Colonic mucosa (tissue), 4 donors: ENCODE data around the gene NSUN2. TPM values are rescaled to one million over a fixed set of nuclear protein-coding genes. Genes with fewer than 3 reads are reported as not detected.

ENCODE experiments used
- DNase-seq: peaks from one replicate; pipeline ENCODE4 v3.0.0-alpha.2; 2020
- H3K27ac ChIP-seq: fragments of 200-600 bp; one replicate; pipeline ENCODE4 v1.8.0; 2021
- H3K27me3 ChIP-seq: fragments of 200-600 bp; one replicate; pipeline ENCODE4 v1.8.0; 2021
- H3K36me3 ChIP-seq: fragments of 200-600 bp; one replicate; pipeline ENCODE4 v1.8.0; 2021
- H3K4me1 ChIP-seq: fragments of 200-600 bp; one replicate; pipeline ENCODE4 v1.8.0; 2021; ENCODE audit warnings: mild to moderate bottlenecking
- H3K4me3 ChIP-seq: fragments of 200-600 bp; one replicate; pipeline ENCODE4 v1.8.0; 2021
- H3K9ac ChIP-seq, 2 donors: one replicate each; pipeline ENCODE4 v1.7.0; 2013; ENCODE audit warnings: control low read depth in 2 of 2, low read depth in 2 of 2, low read length in 2 of 2
- H3K9me3 ChIP-seq: fragments of 200-600 bp; one replicate; pipeline ENCODE4 v1.8.0; 2021
- intact Hi-C: fragments of 100-400 bp; cut with DNase I; formaldehyde crosslinking; loops from one replicate; pipeline ENCODE4 v1.14.1; 2022
- total RNA-seq, 2 donors: library from RNA; stranded (reverse); fragmentation: NEBNext Ultra II Directional in 1 of 2; extraction: Animal tissue kit (Norgen Biotek cat#: 25700) in 1 of 2; gene quantifications; one replicate each; pipeline ENCODE4 v1.2.1, GENCODE V29; 2021
- TF ChIP-seq, protein P1 (sequence below): fragments of 200-600 bp; IDR thresholded peaks from one replicate; pipeline ENCODE4 v1.8.0; 2022; ENCODE audit warnings: antibody characterized with exemption, mild to moderate bottlenecking
- donor health status: healthy.
- donor health status: DM: no; HTN: no; CAD: no.
- donor health status: DM: no; HTN: no; CAD: no.

NSUN2 gene
- total RNA-seq, 2 donors from 2014 or later, result 46.9 to 69.9 TPM

GRCh38 chr5:6604946-6605345 is 27.9 kb downstream of the NSUN2 start:
- intact Hi-C loops, result no loop called here
- Histone ChIP-seq H3K4me3 (no peak overlapping the region), H3K36me3 (peaks cover 35% of the 10 kb centered on the region), H3K9ac (no peak overlapping the region), H3K4me1 (no peaks in the 10 kb centered on the region), H3K9me3 (no peaks in the 10 kb centered on the region), H3K27ac (no peak overlapping the region), H3K27me3 (no peaks in the 10 kb centered on the region)
- TF ChIP-seq, protein P1, sequence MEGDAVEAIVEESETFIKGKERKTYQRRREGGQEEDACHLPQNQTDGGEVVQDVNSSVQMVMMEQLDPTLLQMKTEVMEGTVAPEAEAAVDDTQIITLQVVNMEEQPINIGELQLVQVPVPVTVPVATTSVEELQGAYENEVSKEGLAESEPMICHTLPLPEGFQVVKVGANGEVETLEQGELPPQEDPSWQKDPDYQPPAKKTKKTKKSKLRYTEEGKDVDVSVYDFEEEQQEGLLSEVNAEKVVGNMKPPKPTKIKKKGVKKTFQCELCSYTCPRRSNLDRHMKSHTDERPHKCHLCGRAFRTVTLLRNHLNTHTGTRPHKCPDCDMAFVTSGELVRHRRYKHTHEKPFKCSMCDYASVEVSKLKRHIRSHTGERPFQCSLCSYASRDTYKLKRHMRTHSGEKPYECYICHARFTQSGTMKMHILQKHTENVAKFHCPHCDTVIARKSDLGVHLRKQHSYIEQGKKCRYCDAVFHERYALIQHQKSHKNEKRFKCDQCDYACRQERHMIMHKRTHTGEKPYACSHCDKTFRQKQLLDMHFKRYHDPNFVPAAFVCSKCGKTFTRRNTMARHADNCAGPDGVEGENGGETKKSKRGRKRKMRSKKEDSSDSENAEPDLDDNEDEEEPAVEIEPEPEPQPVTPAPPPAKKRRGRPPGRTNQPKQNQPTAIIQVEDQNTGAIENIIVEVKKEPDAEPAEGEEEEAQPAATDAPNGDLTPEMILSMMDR, result no peak
- DNase-seq, result no peak

GRCh38 chr5:6604341-6604740 is 28.5 kb downstream of the NSUN2 start:
- no peaks in the 10 kb centered on the region for H3K9me3 ChIP-seq
- no peaks in the 10 kb centered on the region for H3K4me1 ChIP-seq
- no peak overlapping the region for H3K4me3 ChIP-seq
- intact Hi-C loops, result no loop called here
- H3K9ac ChIP-seq, result no peak overlapping the region
- H3K36me3 ChIP-seq, result peaks cover 35% of the 10 kb centered on the region
- no peak overlapping the region for H3K27ac ChIP-seq
- no peak for DNase-seq
- H3K27me3 ChIP-seq, result no peaks in the 10 kb centered on the region
- TF ChIP-seq, protein P1, result no peak

GRCh38 chr5:6603643-6604042 is 29.2 kb downstream of the NSUN2 start:
- no peak overlapping the region for H3K9ac ChIP-seq
- intact Hi-C loops, result no loop called here
- TF ChIP-seq, protein P1, result no peak
- H3K27me3 ChIP-seq, result no peaks in the 10 kb centered on the region
- H3K9me3 ChIP-seq, result no peaks in the 10 kb centered on the region
- H3K4me3 ChIP-seq, result no peak overlapping the region
- H3K27ac ChIP-seq, result no peak overlapping the region
- peaks cover 35% of the 10 kb centered on the region for H3K36me3 ChIP-seq
- no peaks in the 10 kb centered on the region for H3K4me1 ChIP-seq
- DNase-seq, result no peak

DNA sequence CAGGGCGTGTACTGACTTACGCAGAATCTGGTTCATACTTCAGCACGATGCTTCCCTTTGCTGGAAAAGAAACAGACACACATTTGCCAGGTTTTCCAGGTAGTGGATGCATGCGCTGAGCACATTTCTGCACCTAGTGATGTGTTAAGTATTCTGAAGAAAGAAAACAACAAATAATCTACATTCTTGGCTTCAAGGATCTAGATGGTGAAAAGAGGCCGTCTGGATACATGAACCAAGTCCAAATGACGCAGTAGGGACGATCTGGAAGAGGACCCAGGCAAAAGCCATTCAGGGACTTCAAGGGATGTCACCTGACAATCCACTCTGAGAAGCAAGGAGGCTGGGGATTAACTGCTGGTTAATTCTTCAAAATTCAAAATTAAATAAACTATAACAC is 30.4 kb downstream of the NSUN2 start:
- peaks cover 30% of the 10 kb centered on the region for H3K36me3 ChIP-seq
- intact Hi-C loops, result no loop called here
- H3K27me3 ChIP-seq, result no peaks in the 10 kb centered on the region

GRCh38 chr5:6601816-6602215 is 31.0 kb downstream of the NSUN2 start:
- Histone ChIP-seq H3K9ac (no peak overlapping the region), H3K36me3 (peaks cover 30% of the 10 kb centered on the region), H3K4me3 (no peak overlapping the region), H3K9me3 (no peaks in the 10 kb centered on the region), H3K27me3 (no peaks in the 10 kb centered on the region), H3K27ac (no peak overlapping the region), H3K4me1 (no peaks in the 10 kb centered on the region)
- no peak for DNase-seq
- intact Hi-C loops, result no loop called here
- TF ChIP-seq, protein P1, result no peak

More for the DNA sequence above, 30.4 kb downstream of the NSUN2 start:
- Histone ChIP-seq H3K27ac (no peak overlapping the region), H3K9me3 (no peaks in the 10 kb centered on the region), H3K4me1 (no peaks in the 10 kb centered on the region), H3K9ac (no peak overlapping the region), H3K4me3 (no peak overlapping the region)
- TF ChIP-seq, protein P1, result no peak
- DNase-seq, result no peak

DNA sequence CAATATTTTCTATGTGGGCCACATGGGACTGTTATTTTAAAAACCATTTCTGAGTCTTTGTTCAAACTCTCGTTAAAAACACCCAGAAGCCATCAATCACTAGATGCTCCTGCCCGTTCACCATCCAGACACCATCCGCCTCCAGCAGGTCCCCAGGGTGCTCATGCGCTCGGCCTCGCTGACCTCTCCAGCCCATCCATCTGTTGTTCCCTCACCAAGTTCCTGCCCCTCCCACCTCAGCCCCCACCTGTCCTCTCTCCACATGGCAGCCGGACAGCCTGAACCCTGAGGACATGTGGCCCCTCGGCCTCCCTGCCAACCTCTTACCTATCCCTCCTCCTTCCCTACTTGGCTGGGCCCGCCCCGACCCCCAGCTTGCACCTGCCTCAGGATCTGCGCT is 31.6 kb downstream of the NSUN2 start:
- H3K9me3 ChIP-seq, result no peaks in the 10 kb centered on the region
- H3K9ac ChIP-seq, result no peak overlapping the region
- H3K36me3 ChIP-seq, result peaks cover 30% of the 10 kb centered on the region
- H3K4me3 ChIP-seq, result no peak overlapping the region
- no peak overlapping the region for H3K27ac ChIP-seq
- DNase-seq, result no peak
- H3K27me3 ChIP-seq, result no peaks in the 10 kb centered on the region
- intact Hi-C loops, result no loop called here
- no peaks in the 10 kb centered on the region for H3K4me1 ChIP-seq
- TF ChIP-seq, protein P1, result no peak
